SKM-1 treated with dmso at 0.1 percent for 144 hours (cell line): ENCODE measurements around the gene S100A2.

ENCODE experiments used
- DNase-seq: peaks from one replicate; lab custom pipeline; 2025; ENCODE audit not compliant: unreplicated experiment; lab: John Stamatoyannopoulos, UW

The S100A2 gene

DNA sequence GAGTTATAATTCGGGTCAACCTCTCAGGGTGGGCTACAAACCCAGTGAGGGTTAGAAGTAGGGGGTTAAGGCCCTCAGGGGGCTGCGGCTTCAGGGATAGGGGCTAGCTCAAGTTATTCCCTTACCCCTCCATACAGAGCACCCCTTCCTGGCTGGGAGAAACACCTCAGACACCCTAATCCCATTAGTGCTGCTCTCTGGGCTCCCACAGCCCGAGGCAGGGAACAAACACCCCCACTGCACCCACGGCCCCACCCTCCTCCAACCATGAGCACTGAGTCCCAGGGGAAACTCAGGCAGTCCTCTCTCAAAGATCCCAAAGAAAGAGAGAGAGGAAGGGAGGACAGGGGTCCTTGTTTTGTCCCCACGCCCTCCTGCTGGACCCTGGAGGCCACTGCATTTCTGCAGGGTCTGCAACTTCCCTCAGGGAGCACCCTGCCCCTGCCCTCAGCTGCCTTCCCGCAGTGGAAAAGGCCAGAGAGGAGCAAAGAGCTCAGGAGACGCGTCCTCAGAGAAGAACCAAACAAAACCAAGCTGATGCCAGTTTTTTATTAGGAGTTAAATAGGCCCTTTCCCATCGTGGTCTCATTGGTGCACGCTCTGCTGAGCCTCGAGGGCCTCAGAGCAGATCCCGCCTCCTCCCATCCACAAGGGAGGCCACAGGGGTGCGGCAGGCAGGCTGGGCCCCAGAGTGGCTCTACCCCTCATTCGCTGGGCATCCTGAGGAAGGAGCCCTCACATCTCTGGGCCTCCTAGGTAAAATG, 18.7 kb downstream of the S100A2 start:
- DNase-seq = no peak

DNA sequence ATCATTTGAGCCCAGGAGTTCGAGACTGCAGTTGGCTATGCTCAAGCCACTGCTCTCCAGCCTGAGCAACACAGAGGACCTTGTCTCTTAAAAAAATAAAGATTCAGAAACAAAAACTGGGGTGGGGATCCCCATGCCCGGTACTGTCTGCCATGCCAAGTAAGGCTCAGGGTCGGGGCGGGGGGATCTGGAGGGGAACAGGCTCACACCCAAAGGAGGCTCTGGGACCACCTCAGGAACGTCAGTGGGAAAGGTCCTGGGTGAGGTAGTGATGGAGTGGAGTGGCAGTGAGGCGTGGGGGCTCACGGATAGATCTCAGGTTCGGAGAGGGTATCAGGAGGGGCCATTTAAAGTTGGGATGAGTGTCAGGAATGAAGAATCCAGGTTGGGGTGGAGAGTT, 19.3 kb downstream of the S100A2 start:
- DNase-seq = no peak

DNA sequence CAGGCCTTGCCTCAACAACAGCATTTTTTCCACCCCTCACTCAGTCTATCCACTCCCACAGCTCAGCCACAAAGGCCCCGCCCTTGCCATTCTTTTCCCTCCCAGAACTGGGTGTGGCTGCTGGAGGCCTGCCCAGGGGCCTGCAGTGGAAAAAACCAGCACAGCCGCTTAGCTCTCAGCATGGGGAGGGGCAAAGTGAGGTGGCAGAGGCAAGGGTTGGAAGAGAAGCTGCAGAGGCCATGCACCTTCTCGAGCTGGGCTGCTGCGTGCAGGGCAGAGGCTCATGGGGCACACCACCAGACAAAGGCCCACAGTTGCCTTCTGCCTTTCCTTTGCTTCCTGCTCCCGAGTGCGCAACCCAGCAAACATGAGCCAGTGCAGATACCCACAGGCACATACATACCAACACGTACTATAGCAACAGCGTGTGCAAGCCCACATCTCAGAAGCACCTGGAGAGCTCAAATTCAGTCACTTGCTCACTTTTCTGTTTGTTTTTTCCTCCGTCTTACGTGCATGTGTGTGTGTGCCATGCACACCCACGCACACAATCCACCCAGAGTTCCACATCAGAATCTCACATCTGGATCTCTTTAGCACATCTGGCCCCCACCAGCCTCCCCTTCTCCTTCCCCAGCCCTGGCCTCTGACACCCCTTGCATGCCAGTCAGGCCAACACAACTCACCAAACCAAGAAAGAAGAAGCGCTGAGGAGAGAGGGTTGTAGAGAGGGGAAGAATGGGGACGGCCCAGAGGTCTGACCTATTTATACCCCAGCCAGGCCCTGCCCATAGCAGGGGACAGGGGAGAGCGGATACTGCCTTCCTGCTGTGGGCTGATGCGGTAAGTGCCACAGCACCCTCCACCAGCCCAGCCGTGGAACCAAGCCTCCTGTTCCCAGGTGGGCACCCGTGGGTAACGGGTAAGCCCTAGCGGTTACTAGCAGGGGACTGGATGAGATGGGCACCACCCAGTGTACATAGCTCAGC, 20.3 kb downstream of the S100A2 start, which contains the start of gene S100A4:
S100A4 (minus strand) TSS at position 740 of the 989 bp plus-strand sequence. CDS start 1,012 bp downstream, outside the sequence.
- peak; percentile 98 for DNase-seq

DNA sequence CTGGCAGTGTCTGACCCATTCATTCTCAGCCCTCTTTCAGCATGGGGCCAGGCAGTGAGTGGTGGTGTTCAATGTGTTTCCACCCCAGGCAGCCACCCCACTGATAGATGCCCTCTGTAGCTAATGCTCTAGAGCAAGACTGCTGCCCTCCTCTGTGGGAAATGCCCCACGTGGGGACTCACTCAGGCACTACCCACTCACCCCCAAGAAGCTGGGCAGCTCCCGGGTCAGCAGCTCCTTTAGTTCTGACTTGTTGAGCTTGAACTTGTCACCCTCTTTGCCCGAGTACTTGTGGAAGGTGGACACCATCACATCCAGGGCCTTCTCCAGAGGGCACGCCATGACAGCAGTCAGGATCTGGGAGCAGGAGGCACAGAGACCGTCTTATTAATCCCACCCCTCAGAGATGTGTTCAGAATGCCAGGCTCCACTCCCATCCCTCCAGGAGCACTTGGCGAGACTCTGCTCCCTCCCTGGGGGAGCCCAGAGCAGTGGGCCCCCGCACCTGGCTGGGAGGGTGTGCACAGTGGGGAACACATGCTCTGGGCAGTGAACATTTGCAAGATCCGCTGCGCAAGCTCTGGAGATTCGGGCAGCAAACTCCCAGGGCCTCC, 21.1 kb downstream of the S100A2 start:
- DNase-seq = no peak

DNA sequence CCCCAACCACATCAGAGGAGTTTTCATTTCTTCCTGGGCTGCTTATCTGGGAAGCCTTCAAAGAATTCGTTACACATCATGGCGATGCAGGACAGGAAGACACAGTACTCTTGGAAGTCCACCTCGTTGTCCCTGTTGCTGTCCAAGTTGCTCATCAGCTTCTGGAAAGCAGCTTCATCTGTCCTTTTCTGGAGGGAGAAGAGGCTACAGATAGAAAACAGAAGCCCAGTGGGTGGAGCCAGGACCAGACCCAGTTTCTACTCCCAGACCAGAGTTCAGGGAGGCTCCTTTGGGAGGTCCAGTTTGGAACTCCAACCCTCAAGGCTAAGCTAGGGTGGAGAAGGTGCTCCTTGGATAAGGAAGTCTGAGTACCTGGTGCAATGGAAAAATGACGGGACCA, 21.9 kb downstream of the S100A2 start:
- DNase-seq = no peak

DNA sequence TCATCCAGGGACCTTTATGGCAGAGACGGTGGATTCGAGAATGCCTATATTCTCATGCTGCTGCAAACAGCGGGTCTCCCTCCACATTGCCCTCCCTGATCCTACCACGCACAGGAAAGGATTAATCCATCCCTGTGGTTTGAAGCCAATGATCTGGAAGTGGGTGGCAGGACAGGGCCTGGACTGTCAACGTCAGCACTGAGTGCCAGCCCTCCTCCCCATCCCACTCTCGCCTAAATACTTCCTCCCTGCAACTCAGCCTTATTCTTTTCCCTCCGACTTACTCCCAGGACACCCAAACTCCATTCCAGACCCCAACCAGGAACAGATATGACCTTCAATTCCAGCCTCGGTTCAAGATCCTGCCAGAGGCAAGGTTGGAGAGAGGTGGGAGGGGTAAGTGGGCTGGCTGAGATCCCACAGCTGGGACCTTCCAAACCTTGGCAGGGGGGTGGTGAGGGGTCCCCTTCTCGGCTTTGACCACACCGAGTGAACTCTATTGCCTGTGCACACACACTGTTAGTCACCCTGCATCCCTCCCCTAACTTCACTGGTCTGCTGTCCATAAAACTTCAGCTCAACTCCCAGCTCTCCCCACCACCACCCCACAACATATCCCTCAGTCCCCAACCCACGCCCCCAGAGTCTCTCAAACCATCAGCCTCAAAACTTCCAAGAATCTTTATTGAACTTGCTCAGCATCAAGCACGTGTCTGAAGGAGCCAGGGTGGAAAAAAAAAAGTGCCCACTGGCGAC, 22.5 kb downstream of the S100A2 start:
- DNase-seq = no peak

DNA sequence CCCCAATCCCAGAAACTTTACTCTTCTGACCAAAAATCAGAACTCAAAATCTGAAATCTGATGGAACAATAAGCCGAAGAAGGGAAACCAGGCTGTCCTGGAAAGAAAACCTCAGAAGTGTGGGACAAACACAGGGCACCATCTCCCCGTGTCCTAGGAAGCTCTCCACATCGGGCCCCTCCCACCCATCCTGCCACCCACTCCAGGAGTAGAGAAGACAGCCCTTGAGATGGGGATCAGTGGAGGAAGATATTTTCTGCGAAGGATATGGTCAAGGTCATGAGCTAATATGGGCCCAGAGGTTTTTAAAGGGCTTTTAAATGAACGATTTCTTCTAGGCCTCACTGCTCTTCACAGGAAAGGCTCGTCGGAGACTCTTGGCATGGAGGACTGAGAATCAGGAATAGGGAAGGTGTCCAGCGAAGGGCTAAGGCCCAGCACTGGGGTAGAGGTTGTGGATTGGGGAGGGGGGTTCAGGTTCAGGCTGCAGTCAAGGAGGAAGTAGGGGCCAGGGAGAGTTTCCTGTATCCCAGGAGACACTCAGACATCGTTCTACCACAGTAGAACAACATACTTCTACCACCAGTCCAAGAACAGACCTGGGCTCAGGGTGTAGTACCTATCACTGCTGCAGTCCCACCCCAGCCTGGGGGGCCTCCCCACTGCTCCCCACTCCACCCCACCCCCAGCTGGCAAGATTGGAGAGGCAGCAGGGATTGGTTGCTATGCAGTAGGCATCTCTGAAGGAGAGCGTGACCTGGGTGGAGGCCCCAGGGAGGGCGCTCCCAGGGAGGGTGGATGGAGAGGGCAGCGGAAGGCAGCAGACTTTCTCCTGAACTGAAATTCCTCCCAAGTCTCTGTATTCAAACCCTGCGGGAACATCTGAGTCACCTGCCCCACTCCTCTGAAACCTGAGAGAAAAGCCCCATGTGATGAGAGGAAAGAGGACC, 23.7 kb downstream of the S100A2 start:
- DNase-seq = peak; percentile 36

DNA sequence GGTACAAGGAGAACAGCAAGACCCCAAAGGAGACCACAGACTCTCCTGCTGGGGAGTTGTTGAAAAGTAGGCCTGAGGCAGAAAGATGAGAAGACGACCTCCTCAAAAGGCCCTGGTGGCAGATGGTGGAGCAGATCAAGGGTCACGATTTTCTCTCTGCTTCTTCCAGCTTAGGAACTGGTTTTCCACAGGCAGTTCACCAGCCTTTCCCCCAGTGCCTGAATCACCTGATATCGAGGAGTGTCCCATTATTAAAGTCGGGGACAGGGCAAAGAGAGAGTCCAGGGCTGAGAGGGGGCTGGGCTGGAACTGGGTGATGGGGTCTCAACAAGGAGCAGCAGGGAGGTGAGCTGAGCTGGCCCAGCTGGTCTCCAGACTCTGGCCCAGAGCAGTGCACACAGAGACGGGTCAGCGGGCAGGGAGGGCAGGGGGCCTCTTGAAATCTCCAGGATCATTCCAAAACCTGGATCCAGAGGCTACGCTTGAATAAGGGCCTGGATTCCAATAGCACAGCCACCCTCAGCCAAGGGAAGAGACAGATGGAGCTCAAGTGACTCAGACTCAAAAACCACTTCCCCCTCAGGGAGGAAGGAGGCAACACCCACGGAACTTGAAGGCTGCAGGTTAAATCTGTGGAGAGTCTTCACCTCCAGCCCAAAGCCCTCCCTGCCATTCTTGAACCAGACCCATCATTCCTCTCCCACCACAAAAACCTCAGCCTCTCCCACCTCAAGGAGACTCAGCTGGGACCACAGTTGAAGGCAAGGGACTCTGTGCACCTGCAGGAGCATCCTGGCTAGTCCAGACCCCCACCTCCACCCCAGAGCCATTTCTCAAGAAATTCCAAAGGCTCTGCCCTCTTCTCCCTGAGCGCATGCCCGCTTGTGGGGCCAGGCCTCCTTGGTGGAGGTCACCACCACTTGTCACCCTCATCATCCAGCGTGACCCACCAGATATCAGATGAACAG, 25.0 kb downstream of the S100A2 start, which contains the start of gene S100A5:
S100A5 (minus strand) TSS at position 541 of the 968 bp plus-strand sequence. CDS start 743 bp downstream, outside the sequence.
- DNase-seq = peak; percentile 87

DNA sequence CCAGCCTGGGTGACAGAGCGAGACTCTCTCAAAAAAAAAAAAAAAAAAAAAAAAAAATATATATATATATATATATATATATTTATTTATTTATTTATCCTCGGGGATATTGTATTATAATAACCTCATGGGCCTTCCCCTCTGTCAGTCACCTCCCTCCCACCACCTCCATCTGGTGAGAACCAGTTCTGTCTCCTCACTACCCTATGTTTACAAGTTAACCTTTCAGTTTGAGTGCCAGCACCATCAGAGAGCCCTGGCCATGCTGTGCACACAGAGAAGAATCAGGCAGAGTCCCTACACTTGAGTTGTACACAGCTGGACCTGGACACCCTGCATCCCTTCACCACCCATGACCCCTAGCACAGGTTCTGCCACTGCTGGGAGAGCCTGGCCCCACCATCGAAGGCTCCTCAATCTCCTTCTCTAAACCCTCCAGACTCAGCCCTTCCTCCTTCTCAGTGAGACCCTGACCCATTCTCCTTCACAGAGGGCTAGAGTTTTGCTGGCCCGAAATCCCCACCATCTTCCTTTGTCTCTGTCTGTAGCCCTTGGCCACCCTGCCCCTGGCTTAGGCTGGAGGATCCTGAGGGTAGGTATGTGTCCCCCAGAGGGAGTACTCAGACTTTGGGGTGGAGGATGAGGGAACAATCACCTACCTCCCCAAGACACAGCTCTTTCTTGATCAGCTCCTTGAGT, 26.1 kb downstream of the S100A2 start:
- DNase-seq = no peak

DNA sequence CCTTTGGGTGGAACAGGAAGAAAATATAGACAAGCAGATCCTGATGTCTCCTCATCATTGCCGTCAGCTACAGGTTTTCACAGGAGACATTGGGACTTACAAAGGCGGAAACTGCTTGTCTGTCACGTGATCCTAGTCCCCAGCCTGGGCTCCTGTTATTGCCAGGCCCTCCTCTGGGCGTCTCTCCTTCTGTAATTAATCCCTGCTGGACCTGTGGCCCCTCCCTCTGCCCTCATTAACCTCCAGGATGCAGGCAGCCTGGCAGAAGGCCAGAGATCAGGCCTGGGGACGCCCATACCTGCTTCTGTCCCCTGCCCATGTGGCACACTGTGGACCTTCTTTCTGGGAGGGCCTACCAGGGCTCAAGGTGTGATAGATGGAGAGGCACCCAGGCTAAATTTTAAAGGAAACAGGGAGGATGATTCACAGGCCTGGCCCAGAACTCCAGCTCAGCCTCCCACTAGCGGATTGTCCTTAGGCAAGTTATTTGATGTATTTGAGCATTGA, 27.3 kb downstream of the S100A2 start:
- no peak for DNase-seq

DNA sequence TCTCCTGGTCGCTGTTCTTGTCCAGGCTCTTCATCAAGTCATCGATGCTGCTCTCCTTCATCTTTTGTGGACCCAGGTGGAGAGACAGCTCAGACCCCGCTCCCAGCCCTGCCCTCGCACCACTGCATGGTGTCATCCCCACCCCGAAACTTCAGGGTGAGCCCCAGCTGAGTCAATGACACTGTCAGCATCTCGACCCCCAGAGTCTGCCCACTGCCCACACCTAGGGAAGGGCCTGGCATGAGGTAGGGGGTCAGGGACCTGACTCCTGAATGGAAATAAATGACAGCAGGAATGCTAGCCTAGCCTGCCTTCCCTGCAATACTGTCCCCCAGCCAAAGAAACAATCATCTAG, 28.3 kb downstream of the S100A2 start:
- no peak for DNase-seq

DNA sequence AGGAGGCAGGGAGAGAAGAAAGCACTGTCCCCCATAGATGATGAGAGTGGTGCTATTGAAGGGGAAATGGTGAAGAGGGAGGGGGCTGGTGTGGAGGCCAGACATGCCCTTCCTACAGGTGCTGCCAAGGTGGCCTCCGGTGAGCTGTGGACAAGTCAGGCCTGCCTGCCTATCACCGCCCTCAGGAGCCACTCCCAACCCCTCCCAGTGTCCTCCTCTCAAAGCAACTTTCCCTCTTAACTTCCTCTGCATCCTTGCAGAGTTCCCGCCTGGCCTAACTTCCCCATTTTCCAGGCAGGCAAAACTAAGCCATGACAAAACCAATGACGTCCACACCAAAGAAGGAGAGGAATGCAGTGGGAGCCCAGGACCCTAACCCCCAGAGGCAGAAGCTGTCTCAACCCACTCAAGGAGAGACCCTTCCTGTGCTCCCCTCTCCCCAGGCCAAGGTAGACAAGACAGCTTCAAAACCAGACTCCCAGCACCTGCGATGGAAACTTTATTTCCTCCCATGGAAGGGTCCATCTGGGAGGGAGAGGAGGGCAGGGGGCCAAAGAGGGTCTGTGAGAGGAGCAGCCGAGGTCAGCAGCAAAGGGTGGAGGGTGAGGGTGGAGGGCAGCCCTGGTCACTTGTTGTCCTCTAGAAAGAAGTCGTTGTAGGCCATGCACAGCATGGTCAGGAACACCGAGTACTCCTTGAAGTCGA, 28.8 kb downstream of the S100A2 start:
- no peak for DNase-seq

DNA sequence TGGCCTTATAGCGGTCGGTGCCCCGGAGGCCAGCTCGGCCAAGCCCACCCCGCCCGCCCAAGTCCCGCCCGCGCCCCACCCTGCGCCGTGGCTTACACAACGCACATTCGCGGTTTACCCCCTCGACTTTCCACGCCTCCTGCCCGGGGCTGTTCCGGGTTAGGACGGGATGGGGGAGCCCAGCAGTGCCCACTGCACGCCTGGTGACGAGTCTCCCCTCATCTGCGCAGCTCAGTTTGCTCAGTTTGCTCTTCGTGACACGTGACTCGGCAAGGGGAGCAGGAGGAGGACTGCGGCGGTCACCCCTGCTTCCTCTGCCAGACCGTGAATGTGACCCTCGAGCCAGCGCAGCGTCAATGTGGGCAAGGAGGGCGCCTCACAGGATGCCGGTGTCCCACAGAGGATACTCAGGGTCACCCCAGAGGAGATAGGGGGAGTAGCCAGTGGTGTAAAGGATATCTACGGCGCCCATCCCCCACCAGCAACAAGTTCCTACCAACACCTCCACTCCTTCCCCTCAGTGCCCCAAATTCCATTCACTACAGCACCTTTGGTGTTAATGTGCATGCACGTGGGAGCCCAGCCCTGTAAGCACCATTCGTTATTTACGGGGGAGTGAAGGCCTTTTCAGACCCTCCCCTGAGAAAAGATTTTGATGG, 29.5 kb downstream of the S100A2 start:
- DNase-seq = peak; percentile 77

DNA sequence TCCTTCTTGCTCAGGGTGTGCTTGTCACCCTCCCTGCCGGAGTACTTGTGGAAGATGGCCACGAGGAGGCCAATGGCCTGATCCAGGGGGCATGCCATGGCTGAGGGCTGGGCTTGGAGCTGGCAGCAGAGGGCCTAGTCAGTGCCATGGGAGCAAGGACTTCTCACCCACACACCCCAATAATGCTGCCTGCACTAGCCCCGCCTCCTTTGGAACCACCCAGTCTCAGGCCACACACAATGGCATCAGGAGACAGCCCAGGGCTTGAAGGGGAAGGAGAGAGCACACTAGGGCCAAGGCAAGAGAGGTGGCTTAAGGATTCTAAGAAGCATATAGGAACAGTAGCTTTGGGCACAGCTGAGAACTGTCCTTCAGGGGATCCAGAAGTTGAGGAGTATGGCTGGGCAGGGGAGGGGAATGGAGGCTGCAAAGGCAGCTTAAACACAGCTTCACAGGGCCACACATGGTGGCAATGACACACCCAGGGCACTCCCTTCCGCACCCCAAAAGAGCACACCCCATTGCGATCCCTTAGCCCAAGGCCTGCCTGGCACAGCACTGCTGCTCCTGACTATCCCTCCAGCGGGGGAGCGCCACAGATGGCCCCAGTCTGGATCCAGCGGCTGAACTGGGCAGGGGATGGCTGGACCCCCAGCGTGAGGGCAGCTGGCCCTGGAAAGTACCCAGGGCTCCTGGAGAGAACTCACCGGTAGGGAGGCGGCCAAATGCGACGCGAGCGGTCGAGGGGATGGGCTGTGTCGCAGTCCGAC, 30.2 kb downstream of the S100A2 start, which contains the start of gene S100A6:
S100A6 (minus strand) TSS at position 750 of the 770 bp plus-strand sequence; CDS start at position 98, 652 bp downstream.
- no peak for DNase-seq

DNA sequence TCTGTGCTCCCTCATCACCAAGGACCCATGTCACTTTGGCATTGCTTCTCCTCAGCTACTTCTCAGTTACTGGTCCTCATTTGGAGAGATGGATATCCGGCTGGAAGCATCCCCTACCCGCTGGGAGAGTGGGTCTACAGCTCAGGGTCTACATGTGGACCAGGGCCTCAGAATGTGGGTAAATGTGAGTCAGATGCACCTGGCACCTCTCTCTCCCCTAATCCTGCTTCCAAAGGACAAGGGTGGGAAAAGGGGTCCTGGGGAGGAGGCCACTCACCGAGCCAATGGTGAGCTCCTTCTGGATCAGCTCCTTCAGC, 30.8 kb downstream of the S100A2 start:
- DNase-seq = no peak
